ENCODE data around the gene GRIN2D.

DNA sequence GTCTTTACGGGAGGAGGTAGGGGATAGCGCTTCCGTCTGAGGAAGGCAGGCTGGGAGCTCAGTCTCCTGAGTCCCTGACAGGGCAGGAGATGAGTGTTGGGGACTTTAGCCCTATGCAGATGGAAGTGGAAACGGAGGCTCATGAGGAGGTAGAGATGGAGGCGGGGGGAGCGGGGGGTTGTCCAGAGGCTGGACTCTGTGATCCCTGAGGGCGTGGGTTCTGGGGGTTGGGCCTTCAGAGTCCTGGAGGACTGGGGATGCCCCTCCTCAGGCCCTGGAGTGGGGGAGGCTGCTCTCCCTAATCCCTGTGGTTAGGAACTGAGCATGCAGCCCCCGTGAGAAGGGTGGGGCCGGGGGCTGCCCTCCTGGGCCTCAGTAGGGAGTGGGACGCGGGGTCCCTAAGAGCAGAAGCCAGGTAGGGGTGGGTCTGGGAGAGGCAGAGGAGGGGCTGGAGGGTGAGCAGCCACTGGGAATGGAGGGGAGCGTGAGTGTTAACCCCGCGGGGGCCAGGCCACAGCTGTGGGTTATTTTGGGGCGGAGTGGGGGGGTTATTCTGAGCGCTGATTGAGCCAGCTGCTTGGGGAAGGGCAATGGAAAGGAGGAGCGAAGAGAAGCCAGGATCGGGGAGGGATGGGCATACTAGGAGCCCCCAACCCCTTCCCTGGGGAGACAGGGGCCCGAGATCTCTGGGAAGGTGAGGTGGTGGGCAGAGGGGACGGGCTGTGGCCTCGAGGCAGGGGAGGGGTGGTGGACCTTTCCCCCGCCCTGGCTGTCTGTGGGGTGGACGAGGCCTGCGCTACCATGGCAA is 2.8 kb downstream of the GRIN2D start:
- TF ChIP-seq, protein P1, sequence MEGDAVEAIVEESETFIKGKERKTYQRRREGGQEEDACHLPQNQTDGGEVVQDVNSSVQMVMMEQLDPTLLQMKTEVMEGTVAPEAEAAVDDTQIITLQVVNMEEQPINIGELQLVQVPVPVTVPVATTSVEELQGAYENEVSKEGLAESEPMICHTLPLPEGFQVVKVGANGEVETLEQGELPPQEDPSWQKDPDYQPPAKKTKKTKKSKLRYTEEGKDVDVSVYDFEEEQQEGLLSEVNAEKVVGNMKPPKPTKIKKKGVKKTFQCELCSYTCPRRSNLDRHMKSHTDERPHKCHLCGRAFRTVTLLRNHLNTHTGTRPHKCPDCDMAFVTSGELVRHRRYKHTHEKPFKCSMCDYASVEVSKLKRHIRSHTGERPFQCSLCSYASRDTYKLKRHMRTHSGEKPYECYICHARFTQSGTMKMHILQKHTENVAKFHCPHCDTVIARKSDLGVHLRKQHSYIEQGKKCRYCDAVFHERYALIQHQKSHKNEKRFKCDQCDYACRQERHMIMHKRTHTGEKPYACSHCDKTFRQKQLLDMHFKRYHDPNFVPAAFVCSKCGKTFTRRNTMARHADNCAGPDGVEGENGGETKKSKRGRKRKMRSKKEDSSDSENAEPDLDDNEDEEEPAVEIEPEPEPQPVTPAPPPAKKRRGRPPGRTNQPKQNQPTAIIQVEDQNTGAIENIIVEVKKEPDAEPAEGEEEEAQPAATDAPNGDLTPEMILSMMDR (IDR thresholded peaks at IDR 0.05), result no peak
- TF ChIP-seq POLR2A (IDR thresholded peaks at IDR 0.05), result no peak

All from Peyer's patch (tissue), 4 donors.